SK-N-SH (cell line): ENCODE measurements around the gene NEGR1. TPM values are rescaled to one million over a fixed set of nuclear protein-coding genes. Genes with fewer than 3 reads are reported as not detected.

Experiments used
- CTCF ChIA-PET: fragments of 300-600, 350-600 bp; formaldehyde crosslinking; extraction: SDS; loops from one replicate; lab custom pipeline; 2021; lab: Yijun Ruan, JAX
- POLR2A ChIA-PET: fragments of 350-600 bp; sonication (Branson Sonifier 250); formaldehyde crosslinking; extraction: SDS; loops from one replicate; lab custom pipeline; 2020; ENCODE audit warnings: antibody characterized with exemption, inconsistent platforms; lab: Yijun Ruan, JAX
- DNase-seq: peaks from one replicate; pipeline ENCODE4 v3.0.0; 2012
- H2AFZ ChIP-seq: fragments of 200-600 bp; sonication (generic); 2 replicates; pipeline ENCODE4 v1.8.1; 2016; ENCODE audit warnings: antibody characterized with exemption, mild to moderate bottlenecking, low read depth
- H3F3A ChIP-seq: fragments of 200-600 bp; sonication (generic); replicated peaks from 2 replicates; pipeline ENCODE3; 2016; ENCODE audit warnings: antibody characterized with exemption, mild to moderate bottlenecking; ENCODE audit not compliant: insufficient read depth
- H3K27ac ChIP-seq, 2 experiments: fragments of 200-500 bp in 1 of 2; fragments of 200-600 bp in 1 of 2; sonication (Bioruptor generic) in 1 of 2; sonication (generic), shearing (Covaris generic) in 1 of 2; 2 replicates each; pipeline versions ENCODE4 v1.5.1 to v1.6.1; 2014 to 2016; ENCODE audit warnings: low read depth in 2 of 2, inconsistent platforms in 1 of 2, low read length in 1 of 2, mild to moderate bottlenecking in 1 of 2, mixed read lengths in 1 of 2
- H3K27me3 ChIP-seq: fragments of 200-600 bp; sonication (generic), shearing (Covaris generic); 2 replicates; pipeline ENCODE4 v1.6.1; 2016; ENCODE audit warnings: mixed run types; ENCODE audit not compliant: insufficient read depth
- H3K36me3 ChIP-seq, 2 experiments: fragments of 200-500 bp in 1 of 2; fragments of 200-600 bp in 1 of 2; sonication (Bioruptor generic) in 1 of 2; sonication (generic) in 1 of 2; replicated peaks in 1 of 2; 2 replicates each; pipeline versions ENCODE3 to v1.5.1; 2014 to 2016; ENCODE audit warnings: low read length in 1 of 2, mild to moderate bottlenecking in 1 of 2; ENCODE audit not compliant: insufficient read depth in 2 of 2, control insufficient read depth in 1 of 2
- H3K4me1 ChIP-seq, 2 experiments: fragments of 200-500 bp in 1 of 2; fragments of 200-600 bp in 1 of 2; sonication (Bioruptor generic) in 1 of 2; sonication (generic), shearing (Covaris generic) in 1 of 2; 2 replicates each; pipeline versions ENCODE4 v1.5.1 to v1.6.1; 2014 to 2016; ENCODE audit warnings: low read depth in 1 of 2, low read length in 1 of 2, mixed run types in 1 of 2; ENCODE audit not compliant: insufficient read depth in 2 of 2, control insufficient read depth in 1 of 2
- H3K4me2 ChIP-seq: fragments of 200-600 bp; sonication (generic), shearing (Covaris generic); 2 replicates; pipeline ENCODE4 v1.6.1; 2017; ENCODE audit warnings: mixed run types
- H3K4me3 ChIP-seq, 2 experiments: fragments of 200-500 bp in 1 of 2; fragments of 200-600 bp in 1 of 2; sonication (Bioruptor generic) in 1 of 2; sonication (generic), shearing (Covaris generic) in 1 of 2; 2 replicates each; pipeline versions ENCODE4 v1.5.1 to v1.8.1; 2014 to 2016; ENCODE audit warnings: low read depth in 2 of 2, inconsistent platforms in 1 of 2, low read length in 1 of 2, mild to moderate bottlenecking in 1 of 2, mixed read lengths in 1 of 2, moderate library complexity in 1 of 2
- H3K79me2 ChIP-seq: fragments of 200-600 bp; sonication (generic); 2 replicates; pipeline ENCODE4 v1.8.1; 2017; ENCODE audit warnings: mild to moderate bottlenecking; ENCODE audit not compliant: insufficient read depth
- H3K9ac ChIP-seq: fragments of 200-600 bp; sonication (generic); 2 replicates; pipeline ENCODE4 v1.6.1; 2017; ENCODE audit warnings: mixed run types
- H3K9me2 ChIP-seq: fragments of 200-600 bp; sonication (generic); 2 replicates; pipeline ENCODE4 v1.6.1; 2017; ENCODE audit warnings: mixed run types
- H3K9me3 ChIP-seq: fragments of 200-600 bp; sonication (generic); 2 replicates; pipeline ENCODE4 v1.6.1; 2017; ENCODE audit warnings: mixed run types, mild to moderate bottlenecking, moderate library complexity
- H4K20me1 ChIP-seq: fragments of 200-600 bp; sonication (generic); 2 replicates; pipeline ENCODE4 v1.6.1; 2017; ENCODE audit warnings: mild to moderate bottlenecking, mixed run types; ENCODE audit not compliant: insufficient read depth
- EP300 ChIP-seq, 2 experiments: IDR thresholded peaks; 2 replicates each; pipeline versions ENCODE4 v1.4.0 to v1.6.1; 2012; ENCODE audit warnings: borderline replicate concordance in 1 of 2, low read depth in 1 of 2, low read length in 1 of 2
- EZH2phosphoT487 ChIP-seq: fragments of 200-600 bp; sonication (generic); IDR thresholded peaks from 2 replicates; pipeline ENCODE4 v1.6.1; 2017; ENCODE audit warnings: low read depth, mixed run types, mild to moderate bottlenecking, antibody characterized with exemption, moderate library complexity, borderline replicate concordance
- FOXJ3 ChIP-seq: sonication (generic); formaldehyde crosslinking; IDR thresholded peaks from 2 replicates; pipeline ENCODE4 v1.5.1; 2020; ENCODE audit warnings: mild to moderate bottlenecking, missing genetic modification reagents
- GABPA ChIP-seq: IDR thresholded peaks from 2 replicates; pipeline ENCODE4 v1.4.0; 2012; ENCODE audit warnings: low read depth, mild to moderate bottlenecking
- GATA2 ChIP-seq: sonication (generic); formaldehyde crosslinking; IDR thresholded peaks from 2 replicates; pipeline ENCODE4 v1.5.0; 2020; ENCODE audit warnings: mild to moderate bottlenecking, missing genetic modification reagents
- JUND ChIP-seq: IDR thresholded peaks from 2 replicates; pipeline ENCODE4 v1.4.0; 2012
- NRF1 ChIP-seq: IDR thresholded peaks from 2 replicates; pipeline ENCODE4 v1.6.1; 2012; ENCODE audit warnings: low read depth, mild to moderate bottlenecking, low read length
- SIN3A ChIP-seq: IDR thresholded peaks from 2 replicates; pipeline ENCODE4 v1.6.1; 2012; ENCODE audit warnings: low read depth, mild to moderate bottlenecking, low read length, moderate library complexity, borderline replicate concordance
- TAF1 ChIP-seq: IDR thresholded peaks from 2 replicates; pipeline ENCODE4 v1.6.1; 2012; ENCODE audit warnings: low read depth, mild to moderate bottlenecking, low read length, moderate library complexity, borderline replicate concordance
- TCF12 ChIP-seq: IDR thresholded peaks from 2 replicates; pipeline ENCODE4 v1.4.0; 2012
- YY1 ChIP-seq: IDR thresholded peaks from 2 replicates; pipeline ENCODE4 v1.4.0; 2012; ENCODE audit warnings: low read depth, mild to moderate bottlenecking
- WGBS: methylation state at CpG from one replicate; pipeline ENCODE4 v1.1.6; 2017; ENCODE audit warnings: low lambda C conversion rate; 5-methylcytosine and 5-hydroxymethylcytosine counted together
- polyA plus RNA-seq, 3 experiments: library from polyadenylated mRNA; depleted of rRNA; stranded (reverse); fragments of >200 nt; gene quantifications; 2 replicates each; pipeline ENCODE4 v1.2.3, GENCODE V29; 2012
- TF ChIP-seq, protein P1 (sequence below): IDR thresholded peaks from 2 replicates; pipeline ENCODE4 v1.4.0; 2012; ENCODE audit warnings: low read depth, borderline replicate concordance
- TF ChIP-seq, protein P2 (sequence below): fragments of 200-600 bp; sonication (generic); IDR thresholded peaks from 2 replicates; pipeline ENCODE4 v1.6.1; 2017; ENCODE audit warnings: antibody characterized with exemption, mild to moderate bottlenecking, moderate library complexity
- TF ChIP-seq, protein P3 (sequence below): fragments of 150-350 bp; IDR thresholded peaks from 2 replicates; pipeline ENCODE4 v1.6.1; 2017; ENCODE audit warnings: antibody characterized with exemption, low read length, low read depth, borderline replicate concordance
- TF ChIP-seq, protein P4 (sequence below): fragments of 150-350 bp; IDR thresholded peaks from 2 replicates; pipeline ENCODE4 v1.6.1; 2016; ENCODE audit warnings: mild to moderate bottlenecking, low read depth, low read length

The NEGR1 gene
- polyA plus RNA-seq, 1 of the 3 experiments (the other 2 are of a cell fraction), result 0.21 TPM

DNA sequence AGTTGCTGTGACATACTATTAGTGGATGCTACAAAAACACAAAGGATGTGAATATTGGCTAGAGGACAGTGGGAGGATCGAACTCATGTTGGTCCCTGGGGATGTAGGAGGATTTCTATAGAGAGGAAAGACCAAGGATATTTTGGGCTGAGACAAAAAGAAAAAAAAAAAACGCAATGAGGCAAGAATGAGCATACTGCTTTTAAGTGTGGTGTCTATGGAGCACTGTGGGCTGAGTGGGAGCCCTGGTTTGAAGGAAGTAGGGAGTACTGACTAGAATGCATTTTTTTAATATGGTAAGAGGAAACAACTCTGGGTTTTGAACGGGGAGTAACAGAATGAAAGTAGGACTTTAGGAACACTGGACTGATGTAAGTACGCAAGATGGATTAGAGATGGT lies 450.7 kb downstream of the NEGR1 start:
- TF ChIP-seq GATA2 (CRISPR knock-in tag) (no peak), JUND (no peak), FOXJ3 (CRISPR knock-in tag) (no peak), YY1 (no peak), GABPA (no peak), EP300 (IDR thresholded peaks at IDR 0.05; ENCODE audit: borderline replicate concordance in 1 of 2, low read depth in 1 of 2, low read length in 1 of 2) (no peak), EZH2phosphoT487 (no peak), TAF1 (no peak), NRF1 (no peak), SIN3A (no peak), TCF12 (no peak)
- TF ChIP-seq, protein P1, sequence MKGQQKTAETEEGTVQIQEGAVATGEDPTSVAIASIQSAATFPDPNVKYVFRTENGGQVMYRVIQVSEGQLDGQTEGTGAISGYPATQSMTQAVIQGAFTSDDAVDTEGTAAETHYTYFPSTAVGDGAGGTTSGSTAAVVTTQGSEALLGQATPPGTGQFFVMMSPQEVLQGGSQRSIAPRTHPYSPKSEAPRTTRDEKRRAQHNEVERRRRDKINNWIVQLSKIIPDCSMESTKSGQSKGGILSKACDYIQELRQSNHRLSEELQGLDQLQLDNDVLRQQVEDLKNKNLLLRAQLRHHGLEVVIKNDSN, result no peak
- TF ChIP-seq, protein P2, sequence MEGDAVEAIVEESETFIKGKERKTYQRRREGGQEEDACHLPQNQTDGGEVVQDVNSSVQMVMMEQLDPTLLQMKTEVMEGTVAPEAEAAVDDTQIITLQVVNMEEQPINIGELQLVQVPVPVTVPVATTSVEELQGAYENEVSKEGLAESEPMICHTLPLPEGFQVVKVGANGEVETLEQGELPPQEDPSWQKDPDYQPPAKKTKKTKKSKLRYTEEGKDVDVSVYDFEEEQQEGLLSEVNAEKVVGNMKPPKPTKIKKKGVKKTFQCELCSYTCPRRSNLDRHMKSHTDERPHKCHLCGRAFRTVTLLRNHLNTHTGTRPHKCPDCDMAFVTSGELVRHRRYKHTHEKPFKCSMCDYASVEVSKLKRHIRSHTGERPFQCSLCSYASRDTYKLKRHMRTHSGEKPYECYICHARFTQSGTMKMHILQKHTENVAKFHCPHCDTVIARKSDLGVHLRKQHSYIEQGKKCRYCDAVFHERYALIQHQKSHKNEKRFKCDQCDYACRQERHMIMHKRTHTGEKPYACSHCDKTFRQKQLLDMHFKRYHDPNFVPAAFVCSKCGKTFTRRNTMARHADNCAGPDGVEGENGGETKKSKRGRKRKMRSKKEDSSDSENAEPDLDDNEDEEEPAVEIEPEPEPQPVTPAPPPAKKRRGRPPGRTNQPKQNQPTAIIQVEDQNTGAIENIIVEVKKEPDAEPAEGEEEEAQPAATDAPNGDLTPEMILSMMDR, result no peak
- TF ChIP-seq, protein P3, sequence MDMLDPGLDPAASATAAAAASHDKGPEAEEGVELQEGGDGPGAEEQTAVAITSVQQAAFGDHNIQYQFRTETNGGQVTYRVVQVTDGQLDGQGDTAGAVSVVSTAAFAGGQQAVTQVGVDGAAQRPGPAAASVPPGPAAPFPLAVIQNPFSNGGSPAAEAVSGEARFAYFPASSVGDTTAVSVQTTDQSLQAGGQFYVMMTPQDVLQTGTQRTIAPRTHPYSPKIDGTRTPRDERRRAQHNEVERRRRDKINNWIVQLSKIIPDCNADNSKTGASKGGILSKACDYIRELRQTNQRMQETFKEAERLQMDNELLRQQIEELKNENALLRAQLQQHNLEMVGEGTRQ, result no peak
- TF ChIP-seq, protein P4, sequence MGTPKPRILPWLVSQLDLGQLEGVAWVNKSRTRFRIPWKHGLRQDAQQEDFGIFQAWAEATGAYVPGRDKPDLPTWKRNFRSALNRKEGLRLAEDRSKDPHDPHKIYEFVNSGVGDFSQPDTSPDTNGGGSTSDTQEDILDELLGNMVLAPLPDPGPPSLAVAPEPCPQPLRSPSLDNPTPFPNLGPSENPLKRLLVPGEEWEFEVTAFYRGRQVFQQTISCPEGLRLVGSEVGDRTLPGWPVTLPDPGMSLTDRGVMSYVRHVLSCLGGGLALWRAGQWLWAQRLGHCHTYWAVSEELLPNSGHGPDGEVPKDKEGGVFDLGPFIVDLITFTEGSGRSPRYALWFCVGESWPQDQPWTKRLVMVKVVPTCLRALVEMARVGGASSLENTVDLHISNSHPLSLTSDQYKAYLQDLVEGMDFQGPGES, result no peak
- no peak overlapping the region for H3K4me3 ChIP-seq
- no peak overlapping the region for H2AFZ ChIP-seq
- ChIA-PET CTCF (interaction anchor here (0.6 kb wide), 1 partner anchor 30 kb away, joined by 3 read pairs; no protein-coding TSS in a partner anchor), POLR2A (no interaction called here)
- no peak for DNase-seq
- H3K36me3 ChIP-seq, result no peaks in the 10 kb centered on the region
- no peak overlapping the region for H3K27ac ChIP-seq
- no peaks in the 10 kb centered on the region for H3F3A ChIP-seq
- H3K9me3 ChIP-seq, result no peaks in the 10 kb centered on the region
- no peaks in the 10 kb centered on the region for H3K9me2 ChIP-seq
- no peak overlapping the region for H3K9ac ChIP-seq
- WGBS, result 44% methylated on average over 4 of the region's 4 CpGs
- H3K4me2 ChIP-seq, result no peak overlapping the region
- H3K4me1 ChIP-seq, result peaks cover 0 to 5% of the 10 kb centered on the region in 2 experiments; a peak in 2 of 4 replicates
- no peaks in the 10 kb centered on the region for H3K27me3 ChIP-seq
- H4K20me1 ChIP-seq, result no peaks in the 10 kb centered on the region
- no peaks in the 10 kb centered on the region for H3K79me2 ChIP-seq
